SKM-1 treated with dmso at 0.1 percent for 144 hours (cell line): ENCODE data around the gene PRKCB.

Experiments used
- DNase-seq: peaks from one replicate; lab custom pipeline; 2025; ENCODE audit not compliant: unreplicated experiment; lab: John Stamatoyannopoulos, UW

Gene PRKCB

DNA sequence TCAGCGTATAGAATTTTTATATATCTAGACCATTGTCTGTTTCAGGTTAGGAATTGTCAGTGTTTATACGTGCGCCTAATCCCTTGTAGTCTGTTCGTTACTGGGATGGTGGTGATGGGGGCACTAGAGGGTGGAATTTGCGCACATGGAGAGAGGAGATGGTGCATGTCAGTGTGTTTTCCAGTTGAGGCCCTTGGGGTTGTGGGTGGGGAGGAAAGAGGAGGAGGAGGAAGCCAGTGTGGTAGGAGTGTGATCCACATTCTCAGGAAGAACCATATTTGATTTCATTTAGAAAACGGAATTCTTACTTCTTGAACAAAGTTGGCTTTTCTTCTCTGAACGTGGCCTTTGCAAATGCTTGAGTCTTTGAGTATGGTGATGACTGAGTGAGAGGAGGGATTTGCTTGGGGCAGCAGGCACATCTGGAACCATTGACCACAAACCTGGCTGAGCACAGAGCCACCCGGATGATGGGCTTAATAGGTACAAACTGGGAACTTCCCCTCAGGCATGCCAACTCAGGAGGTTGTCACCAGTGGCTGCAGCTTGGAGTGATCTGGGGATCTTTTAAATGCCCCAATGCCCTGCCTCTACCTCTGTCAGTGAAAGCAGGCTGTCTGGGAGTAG, 98.9 kb downstream of the PRKCB start:
- no peak for DNase-seq

GRCh38 chr16:23940111-23940510, 104.3 kb downstream of the PRKCB start:
- DNase-seq: no peak

DNA sequence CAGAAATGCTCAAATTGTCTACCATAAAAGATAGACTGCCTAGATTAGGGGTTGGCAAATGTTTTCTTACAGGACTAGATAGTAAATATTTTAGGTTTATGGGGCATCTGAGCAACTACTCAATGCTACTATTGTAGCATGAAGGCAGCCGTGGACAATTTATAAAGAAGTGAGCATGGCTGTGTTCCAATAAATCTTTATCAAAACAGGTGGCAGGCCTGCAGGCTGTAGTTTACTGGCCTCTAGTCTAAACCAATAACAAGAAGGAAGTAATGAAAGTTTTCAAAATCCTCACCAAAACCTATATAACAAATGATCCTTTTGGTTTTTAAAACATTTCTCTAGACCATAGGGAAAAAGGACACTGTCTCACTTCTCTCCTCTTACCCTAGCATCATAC, 105.2 kb downstream of the PRKCB start:
- no peak for DNase-seq

DNA sequence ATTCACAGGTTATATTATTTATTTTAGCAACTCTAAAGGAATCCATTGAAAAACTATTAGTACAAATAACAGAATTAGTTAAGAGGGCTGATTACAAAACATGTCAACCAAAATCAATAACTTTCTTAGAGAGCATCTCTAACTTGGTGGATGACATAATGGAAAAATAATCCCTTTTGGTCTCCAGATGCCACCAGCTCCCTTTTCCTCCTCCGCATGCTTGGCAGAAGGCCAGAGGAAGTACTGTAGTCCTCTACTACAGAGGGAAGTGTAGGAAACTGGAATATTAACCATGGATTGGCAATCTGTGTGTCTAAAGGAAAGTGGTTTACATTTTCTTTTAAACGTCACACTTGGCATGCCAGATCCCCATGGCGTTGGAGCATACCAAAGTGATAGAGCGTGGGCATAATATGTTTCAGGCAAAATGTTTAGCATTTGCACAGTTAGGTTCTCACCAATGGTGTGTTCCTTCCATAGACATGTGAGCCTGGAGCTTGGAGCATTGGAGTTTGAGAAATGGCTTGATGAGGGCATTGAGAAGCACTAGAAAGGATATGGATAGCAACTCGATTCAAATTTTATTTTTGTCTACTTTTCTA, 106.3 kb downstream of the PRKCB start:
- DNase-seq: no peak

GRCh38 chr16:23943604-23944003, 107.8 kb downstream of the PRKCB start:
- no peak for DNase-seq

DNA sequence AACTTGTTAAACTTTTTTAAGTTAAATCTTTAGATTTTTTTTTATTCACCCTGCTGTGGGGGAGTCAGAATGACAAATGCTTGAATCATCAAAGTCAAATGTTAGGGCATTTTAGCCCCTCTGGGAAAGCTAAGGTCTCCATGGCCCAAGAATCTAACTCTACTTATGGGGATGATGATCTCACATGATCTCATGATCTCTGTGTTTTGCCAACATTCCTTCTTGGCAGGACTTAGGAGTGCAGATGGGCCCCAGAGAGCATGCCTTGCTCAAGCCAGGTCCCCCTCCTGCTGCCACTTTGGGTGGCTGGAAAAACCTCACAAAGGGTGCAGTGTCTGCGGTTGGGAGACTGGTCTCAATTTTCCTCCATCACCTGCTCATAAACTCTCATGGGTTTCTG, 108.6 kb downstream of the PRKCB start:
- no peak for DNase-seq

DNA sequence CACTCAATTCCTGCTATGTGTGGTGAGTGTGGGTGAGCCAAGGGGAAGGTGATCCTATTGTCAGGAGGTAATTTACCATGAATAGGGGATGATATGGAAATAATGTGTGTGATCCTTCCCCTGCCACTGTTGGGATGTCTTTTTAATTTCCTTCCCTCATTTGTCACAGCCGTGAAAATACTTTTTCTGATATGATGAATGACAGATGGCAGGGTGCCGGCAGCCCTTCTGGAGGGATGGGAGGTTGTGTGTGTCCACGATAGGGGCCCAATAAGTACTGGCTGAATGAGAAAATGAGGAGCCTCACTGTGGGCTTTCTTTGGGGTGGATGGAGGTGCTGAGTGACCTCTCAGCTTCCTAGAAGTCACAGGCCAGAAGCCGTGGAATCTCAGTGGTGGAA, 109.5 kb downstream of the PRKCB start:
- DNase-seq: no peak

DNA sequence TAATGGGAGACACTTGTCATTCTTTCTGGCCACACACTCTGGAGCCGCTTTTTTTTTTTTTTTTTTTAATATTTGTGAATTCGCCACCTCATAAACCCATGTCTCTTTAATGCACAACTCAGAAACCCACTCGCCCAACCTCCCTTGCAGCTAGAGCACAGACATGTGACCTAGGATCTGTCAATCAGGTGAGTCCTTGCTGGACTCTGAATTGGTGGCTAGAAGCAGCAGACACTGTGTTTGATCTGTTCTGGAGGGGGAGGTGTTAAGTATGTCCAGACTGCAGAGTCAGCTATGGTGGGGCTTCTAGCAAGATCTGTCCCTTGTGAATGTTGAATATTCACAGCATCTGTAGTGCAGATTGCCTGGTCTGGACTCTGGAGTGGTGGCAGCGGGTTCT, 112.1 kb downstream of the PRKCB start:
- no peak for DNase-seq

- DNase-seq: no peak
Measured at GRCh38 chr16:23948949-23949411, 113.2 kb downstream of the PRKCB start.

- no peak for DNase-seq
Measured at GRCh38 chr16:23949630-23950290, 114.0 kb downstream of the PRKCB start.

GRCh38 chr16:23950291-23950894, 114.6 kb downstream of the PRKCB start:
- DNase-seq: no peak

DNA sequence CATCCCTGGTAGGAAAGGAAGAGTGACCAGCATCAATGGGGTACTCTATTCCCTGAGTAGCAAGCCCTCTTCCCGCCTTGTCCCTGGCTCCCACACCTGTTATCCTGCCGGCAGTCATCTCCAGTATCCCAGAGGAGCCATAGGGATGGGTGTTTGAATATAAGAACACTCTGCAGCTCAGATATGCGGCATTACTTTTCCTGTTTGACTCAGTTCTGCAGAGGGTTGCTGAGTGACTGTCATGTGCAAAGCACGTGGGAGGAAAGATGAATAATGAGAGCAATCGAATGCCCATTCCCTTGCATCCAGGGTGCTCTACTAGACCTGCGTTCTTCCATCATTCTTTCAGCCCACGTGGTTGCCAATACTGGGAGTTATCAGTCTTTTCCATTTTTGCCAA, 115.1 kb downstream of the PRKCB start:
- DNase-seq: no peak

- DNase-seq: peak; percentile 62
Measured at GRCh38 chr16:23952128-23952970, 116.6 kb downstream of the PRKCB start.

DNA sequence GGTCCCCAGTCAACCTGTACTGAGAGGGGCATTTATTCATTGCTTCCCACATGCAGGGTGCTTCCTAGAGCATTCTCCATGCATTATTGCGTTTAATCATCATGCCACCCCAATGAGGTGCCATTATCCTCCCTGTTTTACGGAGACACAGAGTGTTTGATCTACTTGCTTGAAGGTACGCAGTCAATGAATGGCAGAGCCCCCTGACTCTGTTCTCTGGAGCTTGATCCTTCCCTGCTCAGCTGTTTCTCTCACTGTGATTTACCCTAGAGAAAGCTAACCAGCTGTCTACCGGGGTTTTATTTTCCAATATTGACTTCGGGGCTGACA, 117.2 kb downstream of the PRKCB start:
- DNase-seq: no peak

DNA sequence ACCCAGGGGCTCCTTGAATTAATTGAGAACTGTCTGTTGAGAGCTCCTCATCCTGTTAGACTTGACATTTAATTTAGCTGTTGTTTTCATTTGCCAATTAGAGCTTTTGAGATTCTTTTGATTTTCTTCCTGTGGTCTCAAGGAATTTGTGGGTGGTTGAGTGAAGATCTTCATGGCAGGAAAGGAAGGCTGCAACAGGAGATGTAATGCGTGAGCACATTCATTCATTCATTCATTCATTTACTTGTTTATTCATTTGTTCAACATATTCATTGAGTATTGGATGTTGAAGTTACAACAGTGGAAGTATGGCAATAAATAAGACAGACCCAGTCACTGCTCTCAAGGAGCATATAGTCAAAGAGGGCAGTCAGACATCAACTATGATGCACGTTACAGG, 117.7 kb downstream of the PRKCB start:
- DNase-seq: no peak

GRCh38 chr16:23955088-23955487, 119.3 kb downstream of the PRKCB start:
- no peak for DNase-seq

GRCh38 chr16:23957287-23957686, 121.5 kb downstream of the PRKCB start:
- no peak for DNase-seq

DNA sequence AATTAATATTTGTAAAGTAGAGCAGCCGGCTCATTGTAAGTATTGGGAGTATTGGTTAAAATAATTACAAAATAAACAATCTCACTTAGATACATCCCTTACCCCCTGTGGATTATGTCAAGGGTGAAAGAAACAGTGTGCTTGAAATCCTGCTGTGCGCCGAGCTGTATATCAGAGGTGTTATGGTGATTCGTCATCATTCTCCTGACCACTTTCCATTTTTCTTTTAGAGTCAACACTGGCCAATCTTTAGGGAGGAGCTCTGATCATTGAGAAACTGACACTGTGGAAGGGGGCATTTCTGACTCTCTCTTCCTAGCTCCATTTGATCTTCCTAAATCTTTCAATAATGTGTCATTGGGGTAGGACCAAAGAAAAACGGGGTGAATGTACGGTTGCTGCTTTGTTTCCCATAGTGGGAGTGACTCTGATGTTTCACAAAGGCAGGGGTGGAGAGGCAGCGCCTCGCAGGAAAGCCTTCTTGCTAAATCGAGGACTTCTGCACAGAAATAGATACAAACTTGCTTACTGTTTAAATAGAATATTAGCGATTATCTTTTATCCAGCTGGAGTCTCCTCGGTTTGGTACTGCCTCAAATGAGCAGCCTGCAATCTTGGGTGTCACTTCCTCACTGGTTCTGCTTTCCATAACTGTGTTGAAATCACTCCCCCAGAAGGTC, 123.4 kb downstream of the PRKCB start:
- DNase-seq: peak; percentile 50

GRCh38 chr16:23959752-23960072, 123.9 kb downstream of the PRKCB start:
- no peak for DNase-seq

GRCh38 chr16:23960081-23960885, 124.5 kb downstream of the PRKCB start:
- no peak for DNase-seq
